PC-9 (cell line): ENCODE data around the gene TCF12. TPM values are rescaled to one million over a fixed set of nuclear protein-coding genes. Genes with fewer than 3 reads are reported as not detected.

Source experiments
- BruUV-seq: library from RNA; stranded (reverse); fragments of 400-500 nt; replicated peaks from 2 replicates; lab custom pipeline; 2021; lab: Mats Ljungman, UMichigan
- CTCF ChIA-PET: fragments of 300-600 bp; sonication (Branson Sonifier 250); formaldehyde crosslinking; loops from one replicate; lab custom pipeline; 2022; ENCODE audit warnings: antibody characterized with exemption; lab: Charles Lee
- POLR2A ChIA-PET: fragments of 300-600 bp; sonication (Branson Sonifier 250); formaldehyde crosslinking; loops from one replicate; lab custom pipeline; 2022; ENCODE audit warnings: antibody characterized with exemption; ENCODE audit not compliant: unreplicated experiment; lab: Charles Lee
- DNase-seq, 2 experiments: peaks; one replicate each; pipeline versions ENCODE4 v3.0.0 to v3.0.0-alpha.2; 2015 to 2022; ENCODE audit warnings: mixed read lengths in 1 of 2
- H2AFZ ChIP-seq: fragments of 200-600 bp; sonication (generic); 2 replicates; pipeline ENCODE4 v1.8.1; 2017; ENCODE audit warnings: antibody characterized with exemption
- H3F3A ChIP-seq: fragments of 200-600 bp; sonication (generic); 2 replicates; pipeline ENCODE4 v1.8.1; 2017; ENCODE audit warnings: antibody characterized with exemption, mild to moderate bottlenecking, low read depth; ENCODE audit not compliant: insufficient read depth
- H3K27ac ChIP-seq: fragments of 200-600 bp; sonication (generic); 2 replicates; pipeline ENCODE4 v1.6.1; 2016; ENCODE audit warnings: mixed run types
- H3K27me3 ChIP-seq: fragments of 200-600 bp; sonication (generic); 2 replicates; pipeline ENCODE4 v1.6.1; 2016; ENCODE audit warnings: low read depth, mixed run types; ENCODE audit not compliant: insufficient read depth
- H3K36me3 ChIP-seq: fragments of 200-600 bp; sonication (generic); 2 replicates; pipeline ENCODE4 v1.6.1; 2016; ENCODE audit warnings: low read depth, mixed run types
- H3K4me1 ChIP-seq: fragments of 200-600 bp; sonication (generic); replicated peaks from 2 replicates; pipeline ENCODE4 v1.6.1; 2016; ENCODE audit warnings: mixed run types; ENCODE audit not compliant: insufficient read depth
- H3K4me2 ChIP-seq: fragments of 200-600 bp; sonication (generic); 2 replicates; pipeline ENCODE4 v1.6.1; 2017; ENCODE audit warnings: mixed run types
- H3K4me3 ChIP-seq: fragments of 200-600 bp; sonication (generic); 2 replicates; pipeline ENCODE4 v1.6.1; 2016; ENCODE audit warnings: mixed run types
- H3K79me2 ChIP-seq: fragments of 200-600 bp; sonication (generic); 2 replicates; pipeline ENCODE4 v1.6.1; 2017; ENCODE audit warnings: low read depth, mixed run types
- H3K9me2 ChIP-seq: fragments of 200-600 bp; sonication (generic); 2 replicates; pipeline ENCODE4 v1.8.1; 2017; ENCODE audit warnings: mild to moderate bottlenecking; ENCODE audit not compliant: insufficient read depth
- H3K9me3 ChIP-seq: fragments of 200-600 bp; sonication (generic); 2 replicates; pipeline ENCODE4 v1.8.1; 2016; ENCODE audit warnings: low read depth; ENCODE audit not compliant: insufficient read depth
- H4K20me1 ChIP-seq: fragments of 200-600 bp; sonication (generic); 2 replicates; pipeline ENCODE4 v1.8.1; 2017; ENCODE audit not compliant: insufficient read depth
- CTCF ChIP-seq: fragments of 200-600 bp; sonication (generic); conservative IDR thresholded peaks from 2 replicates; pipeline ENCODE4 v1.6.1; 2017; ENCODE audit warnings: mixed run types, antibody characterized with exemption, mild to moderate bottlenecking, moderate library complexity
- EZH2 ChIP-seq: fragments of 200-600 bp; sonication (generic); IDR thresholded peaks from 2 replicates; pipeline ENCODE4 v1.8.0; 2017; ENCODE audit warnings: antibody characterized with exemption, low read depth
- intact Hi-C: fragments of 100-400 bp; cut with micrococcal nuclease; formaldehyde crosslinking; loops from one replicate; pipeline ENCODE4 v1.10.0; 2022; ENCODE audit not compliant: unreplicated experiment
- total RNA-seq: library from RNA; stranded (reverse); gene quantifications from 2 replicates; pipeline ENCODE4 v1.2.3, GENCODE V29; 2021

The TCF12 gene
- total RNA-seq, 1 experiment from 2014 or later: 60.1 TPM

- no peaks in the 10 kb centered on the region for H3K79me2 ChIP-seq
- ChIA-PET POLR2A (no interaction called here), CTCF (no interaction called here)
- H3K36me3 ChIP-seq: no peaks in the 10 kb centered on the region
- no peak overlapping the region for H3K27ac ChIP-seq
- intact Hi-C loops: no loop called here
- no peak overlapping the region for H3K4me3 ChIP-seq
- no peaks in the 10 kb centered on the region for H4K20me1 ChIP-seq
- H3K4me1 ChIP-seq: peaks cover 7% of the 10 kb centered on the region
- BruUV-seq: no TSS peak
- no peaks in the 10 kb centered on the region for H3K27me3 ChIP-seq
- no peak for DNase-seq
- no peaks in the 10 kb centered on the region for H3F3A ChIP-seq
- no peak overlapping the region for H3K4me2 ChIP-seq
- no peaks in the 10 kb centered on the region for H3K9me3 ChIP-seq
- TF ChIP-seq CTCF (no peak), EZH2 (no peak)
- no peaks in the 10 kb centered on the region for H3K9me2 ChIP-seq
- H2AFZ ChIP-seq: no peak overlapping the region
Measured at GRCh38 chr15:57319226-57319918, 400.9 kb downstream of the TCF12 start.

GRCh38 chr15:57319919-57320560, 401.6 kb downstream of the TCF12 start:
- no peak for DNase-seq
- no peak overlapping the region for H2AFZ ChIP-seq
- TF ChIP-seq CTCF (no peak), EZH2 (no peak)
- H3K9me3 ChIP-seq: no peaks in the 10 kb centered on the region
- H3K27me3 ChIP-seq: no peaks in the 10 kb centered on the region
- no peak overlapping the region for H3K4me3 ChIP-seq
- H3K9me2 ChIP-seq: no peaks in the 10 kb centered on the region
- no peak overlapping the region for H3K4me2 ChIP-seq
- H3K79me2 ChIP-seq: no peaks in the 10 kb centered on the region
- no peaks in the 10 kb centered on the region for H3K36me3 ChIP-seq
- H3K27ac ChIP-seq: no peak overlapping the region
- H4K20me1 ChIP-seq: no peaks in the 10 kb centered on the region
- H3K4me1 ChIP-seq: peaks cover 7% of the 10 kb centered on the region
- no TSS peak for BruUV-seq
- ChIA-PET POLR2A (no interaction called here), CTCF (no interaction called here)
- intact Hi-C loops: no loop called here
- H3F3A ChIP-seq: peaks cover 4% of the 10 kb centered on the region; the same call in 1 of the 2 replicates

DNA sequence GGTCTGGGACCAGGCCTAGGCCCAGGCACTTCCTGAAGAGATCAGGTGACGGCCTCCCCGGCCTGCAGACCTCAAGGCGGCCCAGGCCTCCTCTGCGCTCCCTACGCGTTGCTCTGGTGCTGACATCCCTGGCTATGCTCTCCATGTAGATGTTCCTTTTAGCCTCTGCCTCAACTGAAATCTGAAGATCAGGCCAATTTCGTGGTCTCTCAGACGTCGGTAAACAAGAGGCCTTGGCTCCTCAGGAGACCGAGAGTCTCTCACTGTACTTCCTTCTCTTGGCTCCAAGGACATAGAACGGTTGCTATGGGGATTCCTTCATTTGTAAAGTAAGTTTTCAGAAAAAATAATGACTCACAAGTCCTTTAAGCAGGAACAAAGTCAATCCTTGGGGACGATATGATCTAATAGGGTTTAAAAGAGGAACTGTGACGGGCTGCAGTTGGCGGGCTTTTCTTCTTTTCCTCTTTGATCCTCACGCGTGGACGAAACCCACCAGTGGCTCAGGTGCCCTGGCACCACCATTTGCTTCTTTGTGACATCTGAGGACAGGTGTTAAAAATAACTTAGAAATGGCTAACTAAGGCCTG, 402.3 kb downstream of the TCF12 start:
- Histone ChIP-seq H3K79me2 (no peaks in the 10 kb centered on the region), H3K36me3 (no peaks in the 10 kb centered on the region), H4K20me1 (no peaks in the 10 kb centered on the region), H3K27me3 (no peaks in the 10 kb centered on the region), H3K4me3 (no peak overlapping the region), H3F3A (peaks cover 4% of the 10 kb centered on the region; the same call in 1 of the 2 replicates), H3K9me2 (no peaks in the 10 kb centered on the region), H3K4me2 (no peak overlapping the region), H3K9me3 (no peaks in the 10 kb centered on the region), H3K4me1 (peaks cover 7% of the 10 kb centered on the region), H3K27ac (no peak overlapping the region), H2AFZ (no peak overlapping the region)
- no peak for DNase-seq
- ChIA-PET CTCF (no interaction called here), POLR2A (no interaction called here)
- TF ChIP-seq CTCF (no peak), EZH2 (no peak)
- BruUV-seq: no TSS peak
- intact Hi-C loops: no loop called here
